Fibroblast of lung (primary cell): ENCODE data around the gene MMP23B. TPM values are rescaled to one million over a fixed set of nuclear protein-coding genes. Genes with fewer than 3 reads are reported as not detected.
"Not testable (repeated sequence)": the region's sequence is repeated elsewhere in the genome, so short reads cannot be mapped to it uniquely, and the experiment has no call there.

Source experiments
- DNase-seq, 2 donors: peaks; one replicate each; pipeline versions ENCODE4 v3.0.0 to v3.0.0-alpha.2; 2010; ENCODE audit warnings: low read depth in 2 of 2
- H2AFZ ChIP-seq: 2 replicates; pipeline ENCODE4 v1.5.1; 2012; ENCODE audit warnings: low read length, control low read depth, inconsistent platforms
- H3K27ac ChIP-seq: 2 replicates; pipeline ENCODE4 v1.5.1; 2011; ENCODE audit warnings: low read length, control low read depth; ENCODE audit not compliant: insufficient read depth
- H3K27me3 ChIP-seq: 2 replicates; pipeline ENCODE4 v1.5.1; 2011; ENCODE audit warnings: mild to moderate bottlenecking, low read length; ENCODE audit not compliant: control insufficient read depth, insufficient read depth
- H3K36me3 ChIP-seq: 2 replicates; pipeline ENCODE4 v1.5.1; 2011; ENCODE audit warnings: low read length; ENCODE audit not compliant: control insufficient read depth, insufficient read depth
- H3K4me1 ChIP-seq: 2 replicates; pipeline ENCODE4 v1.5.1; 2011; ENCODE audit warnings: low read length; ENCODE audit not compliant: control insufficient read depth, insufficient read depth; ENCODE audit errors: extremely low read depth
- H3K4me2 ChIP-seq: 2 replicates; pipeline ENCODE4 v1.5.1; 2011; ENCODE audit warnings: low read length, control low read depth; ENCODE audit not compliant: insufficient read depth; ENCODE audit errors: extremely low read depth
- H3K4me3 ChIP-seq, 4 experiments: fragments of 200-600 bp in 1 of 4; sonication (generic) in 1 of 4; replicated peaks in 1 of 4; 2 replicates each; pipeline ENCODE4 v1.5.1; 2011 to 2016; ENCODE audit warnings: low read length in 4 of 4, low read depth in 3 of 4, mild to moderate bottlenecking in 3 of 4, control low read depth in 2 of 4, inconsistent platforms in 1 of 4, mixed read lengths in 1 of 4; ENCODE audit not compliant: insufficient read depth in 1 of 4; ENCODE audit errors: control extremely low read depth in 1 of 4
- H3K79me2 ChIP-seq: 2 replicates; pipeline ENCODE4 v1.5.1; 2012; ENCODE audit warnings: mild to moderate bottlenecking, low read length, inconsistent platforms; ENCODE audit not compliant: control insufficient read depth, insufficient read depth
- H3K9ac ChIP-seq: 2 replicates; pipeline ENCODE4 v1.5.1; 2011; ENCODE audit warnings: mild to moderate bottlenecking, low read length, control low read depth; ENCODE audit not compliant: insufficient read depth
- H3K9me3 ChIP-seq: 2 replicates; pipeline ENCODE4 v1.5.1; 2012; ENCODE audit warnings: low read depth, low read length; ENCODE audit not compliant: control insufficient read depth, insufficient read depth
- H4K20me1 ChIP-seq: 2 replicates; pipeline ENCODE4 v1.5.1; 2011; ENCODE audit warnings: low read length; ENCODE audit not compliant: control insufficient read depth, insufficient read depth; ENCODE audit errors: extremely low read depth
- CTCF ChIP-seq, 2 donors: IDR thresholded peaks in 1 of 2; conservative IDR thresholded peaks in 1 of 2; 1 replicate in 1 of 2; 2 replicates in 1 of 2; pipeline ENCODE4 v1.5.1; 2011 to 2012; ENCODE audit warnings: low read length in 2 of 2, control low read depth in 1 of 2, inconsistent platforms in 1 of 2, low read depth in 1 of 2, mild to moderate bottlenecking in 1 of 2
- EZH2 ChIP-seq: IDR thresholded peaks from 2 replicates; pipeline ENCODE4 v1.5.1; 2012; ENCODE audit warnings: low read length, control low read depth, mild to moderate bottlenecking; ENCODE audit errors: missing control alignments
- polyA plus RNA-seq, 2 donors: library from polyadenylated mRNA; depleted of rRNA in 1 of 2; stranded (reverse) in 1 of 2; unstranded in 1 of 2; fragments of >200 nt; gene quantifications; 2 replicates each; pipeline ENCODE4 v1.2.1, GENCODE V29; 2011 to 2012; ENCODE audit warnings: missing spikeins in 1 of 2
- total RNA-seq: library from RNA; depleted of rRNA; stranded (reverse); fragments of >200 nt; gene quantifications from 2 replicates; pipeline ENCODE4 v1.2.1, GENCODE V29; 2014

Gene MMP23B
- total and polyA plus RNA-seq, 2 donors (not counting 1 experiment from before 2014, with no cell fraction given): 0.89 to 4.6 TPM

GRCh38 chr1:1675218-1675617, 43.2 kb downstream of the MMP23B start:
- not testable (repeated sequence) for H3K4me2 ChIP-seq

GRCh38 chr1:1676087-1676486, 44.1 kb downstream of the MMP23B start:
- not testable (repeated sequence) for H4K20me1 ChIP-seq, DNase-seq, H3K9ac ChIP-seq, H2AFZ ChIP-seq, H3K27ac ChIP-seq, H3K4me1 ChIP-seq, H3K36me3 ChIP-seq, H3K4me3 ChIP-seq, H3K27me3 ChIP-seq, H3K9me3 ChIP-seq, H3K4me2 ChIP-seq
- peaks cover 18% of the 10 kb centered on the region for H3K79me2 ChIP-seq

More at GRCh38 chr1:1675218-1675617, 43.2 kb downstream of the MMP23B start:
- H3K4me1 ChIP-seq, H4K20me1 ChIP-seq, H3K27me3 ChIP-seq, H2AFZ ChIP-seq, H3K9ac ChIP-seq, H3K9me3 ChIP-seq, H3K36me3 ChIP-seq, H3K4me3 ChIP-seq, H3K27ac ChIP-seq, DNase-seq: not testable (repeated sequence)
- H3K79me2 ChIP-seq: peaks cover 14% of the 10 kb centered on the region

- Histone ChIP-seq H3K9me3 (no peaks in the 10 kb centered on the region), H3K4me2 (no peak overlapping the region), H3K4me1 (peaks cover 2% of the 10 kb centered on the region), H3K79me2 (peaks cover 27% of the 10 kb centered on the region), H3K4me3 (no peak overlapping the region), H3K27ac (no peak overlapping the region), H3K9ac (no peak overlapping the region), H2AFZ (no peak overlapping the region), H4K20me1 (no peaks in the 10 kb centered on the region), H3K36me3 (no peaks in the 10 kb centered on the region), H3K27me3 (no peaks in the 10 kb centered on the region)
- TF ChIP-seq EZH2 (no peak), CTCF (conservative IDR thresholded peaks at IDR 0.05 in 1 of 2, IDR thresholded peaks at IDR 0.05 in 1 of 2; ENCODE audit: low read depth in 1 of 2, low read length in 2 of 2) (no peak)
- DNase-seq: no peak
Measured at GRCh38 chr1:1677718-1678580, 46.0 kb downstream of the MMP23B start.
